ENCODE data around the gene PCDHGA3.

The PCDHGA3 gene

GRCh38 chr5:141360685-141361084 lies 17.1 kb downstream of the PCDHGA3 start:
- H3K9ac ChIP-seq (ENCODE audit: low read length in 5 of 5): no peak overlapping the region
- no peak overlapping the region for H3K27ac ChIP-seq (ENCODE audit: low read depth, low read length)
- peak overlapping the region; percentile 18 to 63 (median 47) for H3K4me3 ChIP-seq (ENCODE audit: low read depth in 1 of 5, low read length in 5 of 5)
- no peaks in the 10 kb centered on the region for H3K36me3 ChIP-seq (ENCODE audit: control insufficient read depth in 5 of 5, insufficient read depth in 5 of 5, low read length in 5 of 5)
- peaks cover 57 to 88% (median 79%) of the 10 kb centered on the region in 5 donors for H3K9me3 ChIP-seq (ENCODE audit: control insufficient read depth in 5 of 5, low read length in 5 of 5)
- H3K27me3 ChIP-seq (ENCODE audit: control insufficient read depth in 5 of 5, insufficient read depth in 4 of 5, low read length in 5 of 5): peaks cover 0 to 15% (median 5%) of the 10 kb centered on the region in 5 donors
- peaks cover 0 to 3% (median 0%) of the 10 kb centered on the region in 5 donors for H3K4me1 ChIP-seq (ENCODE audit: control insufficient read depth in 5 of 5, insufficient read depth in 5 of 5, low read length in 5 of 5)

GRCh38 chr5:141362719-141363118 lies 19.1 kb downstream of the PCDHGA3 start:
- peaks cover 0 to 16% (median 11%) of the 10 kb centered on the region in 5 donors for H3K27me3 ChIP-seq (ENCODE audit: control insufficient read depth in 5 of 5, insufficient read depth in 4 of 5, low read length in 5 of 5)

GRCh38 chr5:141363952-141364660 lies 20.5 kb downstream of the PCDHGA3 start, which contains the start of gene PCDHGA5:
TSS of gene PCDHGA5 (plus strand) at chr5:141364162. CDS start at chr5:141364331, 169 bp downstream.
- no peak within 1 kb of the TSS for H3K27ac ChIP-seq (ENCODE audit: low read depth, low read length)
- H3K4me3 ChIP-seq (ENCODE audit: low read depth in 1 of 5, low read length in 5 of 5): peak within 1 kb of the TSS; percentile 46 to 61 (median 50)
- H3K36me3 ChIP-seq (ENCODE audit: control insufficient read depth in 5 of 5, insufficient read depth in 5 of 5, low read length in 5 of 5): no peaks in the 10 kb centered on the region
- H3K9me3 ChIP-seq (ENCODE audit: control insufficient read depth in 5 of 5, low read length in 5 of 5): peaks cover 46 to 76% (median 68%) of the 10 kb centered on the region in 5 donors
- peaks cover 0 to 16% (median 11%) of the 10 kb centered on the region in 5 donors for H3K27me3 ChIP-seq (ENCODE audit: control insufficient read depth in 5 of 5, insufficient read depth in 4 of 5, low read length in 5 of 5)
- H3K9ac ChIP-seq (ENCODE audit: low read length in 5 of 5): no peak within 1 kb of the TSS
- peaks cover 0 to 3% (median 0%) of the 10 kb centered on the region in 5 donors for H3K4me1 ChIP-seq (ENCODE audit: control insufficient read depth in 5 of 5, insufficient read depth in 5 of 5, low read length in 5 of 5)

More at GRCh38 chr5:141362719-141363118, 19.1 kb downstream of the PCDHGA3 start:
- peaks cover 0 to 3% (median 0%) of the 10 kb centered on the region in 5 donors for H3K4me1 ChIP-seq (ENCODE audit: control insufficient read depth in 5 of 5, insufficient read depth in 5 of 5, low read length in 5 of 5)
- peaks cover 48 to 79% (median 74%) of the 10 kb centered on the region in 5 donors for H3K9me3 ChIP-seq (ENCODE audit: control insufficient read depth in 5 of 5, low read length in 5 of 5)
- H3K9ac ChIP-seq (ENCODE audit: low read length in 5 of 5): no peak overlapping the region
- peak overlapping the region in 3 of 5 donors; percentile 20 to 49 (median 38) for H3K4me3 ChIP-seq (ENCODE audit: low read depth in 1 of 5, low read length in 5 of 5)
- H3K36me3 ChIP-seq (ENCODE audit: control insufficient read depth in 5 of 5, insufficient read depth in 5 of 5, low read length in 5 of 5): no peaks in the 10 kb centered on the region
- no peak overlapping the region for H3K27ac ChIP-seq (ENCODE audit: low read depth, low read length)

- H3K9me3 ChIP-seq (ENCODE audit: control insufficient read depth in 5 of 5, low read length in 5 of 5): peaks cover 48 to 77% (median 67%) of the 10 kb centered on the region in 5 donors
- H3K27ac ChIP-seq (ENCODE audit: low read depth, low read length): no peak overlapping the region
- no peaks in the 10 kb centered on the region for H3K36me3 ChIP-seq (ENCODE audit: control insufficient read depth in 5 of 5, insufficient read depth in 5 of 5, low read length in 5 of 5)
- peak overlapping the region in 4 of 5 donors; percentile 13 to 61 (median 32) for H3K4me3 ChIP-seq (ENCODE audit: low read depth in 1 of 5, low read length in 5 of 5)
- H3K9ac ChIP-seq (ENCODE audit: low read length in 5 of 5): no peak overlapping the region
- peaks cover 0 to 17% (median 11%) of the 10 kb centered on the region in 5 donors for H3K27me3 ChIP-seq (ENCODE audit: control insufficient read depth in 5 of 5, insufficient read depth in 4 of 5, low read length in 5 of 5)
- peaks cover 0 to 5% (median 0%) of the 10 kb centered on the region in 5 donors for H3K4me1 ChIP-seq (ENCODE audit: control insufficient read depth in 5 of 5, insufficient read depth in 5 of 5, low read length in 5 of 5)
Observed at GRCh38 chr5:141366016-141366896, 22.6 kb downstream of the PCDHGA3 start.

DNA sequence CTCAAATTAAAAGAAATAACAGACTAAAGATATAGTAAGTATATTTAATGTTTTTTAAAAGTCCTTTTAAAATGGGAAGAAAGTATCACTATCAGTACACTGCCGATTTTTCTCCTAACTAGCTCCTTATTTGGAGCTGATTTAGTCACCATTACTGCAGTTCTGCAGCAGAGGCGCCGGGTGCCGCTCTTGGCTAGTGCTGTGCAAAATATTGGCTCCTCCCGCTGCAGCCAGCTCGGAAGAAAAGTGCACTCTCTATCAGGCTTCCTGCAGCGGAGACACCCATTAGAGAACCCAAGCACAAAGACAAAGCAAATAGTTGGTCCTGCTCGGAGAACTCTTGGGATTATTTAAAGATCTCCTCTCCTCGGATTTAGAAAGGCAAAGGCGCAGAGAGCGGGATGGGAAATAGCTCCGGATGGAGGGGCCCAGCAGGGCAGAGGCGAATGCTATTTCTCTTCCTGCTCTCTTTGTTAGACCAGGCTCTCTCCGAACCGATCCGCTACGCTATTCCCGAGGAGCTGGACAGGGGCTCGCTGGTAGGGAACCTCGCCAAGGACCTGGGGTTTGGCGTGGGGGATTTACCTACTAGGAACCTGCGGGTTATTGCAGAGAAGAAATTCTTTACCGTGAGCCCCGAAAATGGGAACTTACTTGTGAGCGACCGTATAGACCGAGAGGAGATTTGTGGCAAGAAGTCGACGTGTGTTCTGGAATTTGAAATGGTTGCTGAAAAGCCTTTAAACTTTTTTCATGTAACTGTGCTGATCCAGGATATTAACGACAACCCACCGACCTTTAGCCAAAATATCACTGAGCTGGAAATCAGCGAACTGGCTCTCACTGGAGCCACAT lies 26.6 kb downstream of the PCDHGA3 start, which contains the start of gene PCDHGB3:
TSS of gene PCDHGB3 (plus strand) at position 249 of the 855 bp plus-strand sequence. CDS start at position 402, 153 bp downstream.
- H3K4me1 ChIP-seq (ENCODE audit: control insufficient read depth in 5 of 5, insufficient read depth in 5 of 5, low read length in 5 of 5): peaks cover 0 to 5% (median 0%) of the 10 kb centered on the region in 5 donors
- H3K27ac ChIP-seq (ENCODE audit: low read depth, low read length): no peak within 1 kb of the TSS
- H3K4me3 ChIP-seq (ENCODE audit: low read depth in 1 of 5, low read length in 5 of 5): peak within 1 kb of the TSS; percentile 41 to 74 (median 54)
- no peak within 1 kb of the TSS for H3K9ac ChIP-seq (ENCODE audit: low read length in 5 of 5)
- no peaks in the 10 kb centered on the region for H3K36me3 ChIP-seq (ENCODE audit: control insufficient read depth in 5 of 5, insufficient read depth in 5 of 5, low read length in 5 of 5)
- peaks cover 0 to 19% (median 16%) of the 10 kb centered on the region in 5 donors for H3K27me3 ChIP-seq (ENCODE audit: control insufficient read depth in 5 of 5, insufficient read depth in 4 of 5, low read length in 5 of 5)
- H3K9me3 ChIP-seq (ENCODE audit: control insufficient read depth in 5 of 5, low read length in 5 of 5): peaks cover 52 to 77% (median 70%) of the 10 kb centered on the region in 5 donors

- Histone ChIP-seq H3K9ac (ENCODE audit: low read length in 5 of 5) (no peak overlapping the region), H3K27me3 (ENCODE audit: control insufficient read depth in 5 of 5, insufficient read depth in 4 of 5, low read length in 5 of 5) (peaks cover 0 to 11% (median 9%) of the 10 kb centered on the region in 5 donors), H3K9me3 (ENCODE audit: control insufficient read depth in 5 of 5, low read length in 5 of 5) (peaks cover 48 to 76% (median 68%) of the 10 kb centered on the region in 5 donors), H3K27ac (ENCODE audit: low read depth, low read length) (no peak overlapping the region), H3K4me3 (ENCODE audit: low read depth in 1 of 5, low read length in 5 of 5) (peak overlapping the region; percentile 32 to 58 (median 54)), H3K4me1 (ENCODE audit: control insufficient read depth in 5 of 5, insufficient read depth in 5 of 5, low read length in 5 of 5) (peaks cover 0 to 5% (median 0%) of the 10 kb centered on the region in 5 donors), H3K36me3 (ENCODE audit: control insufficient read depth in 5 of 5, insufficient read depth in 5 of 5, low read length in 5 of 5) (no peaks in the 10 kb centered on the region)
Observed at GRCh38 chr5:141371572-141372475, 28.2 kb downstream of the PCDHGA3 start.

DNA sequence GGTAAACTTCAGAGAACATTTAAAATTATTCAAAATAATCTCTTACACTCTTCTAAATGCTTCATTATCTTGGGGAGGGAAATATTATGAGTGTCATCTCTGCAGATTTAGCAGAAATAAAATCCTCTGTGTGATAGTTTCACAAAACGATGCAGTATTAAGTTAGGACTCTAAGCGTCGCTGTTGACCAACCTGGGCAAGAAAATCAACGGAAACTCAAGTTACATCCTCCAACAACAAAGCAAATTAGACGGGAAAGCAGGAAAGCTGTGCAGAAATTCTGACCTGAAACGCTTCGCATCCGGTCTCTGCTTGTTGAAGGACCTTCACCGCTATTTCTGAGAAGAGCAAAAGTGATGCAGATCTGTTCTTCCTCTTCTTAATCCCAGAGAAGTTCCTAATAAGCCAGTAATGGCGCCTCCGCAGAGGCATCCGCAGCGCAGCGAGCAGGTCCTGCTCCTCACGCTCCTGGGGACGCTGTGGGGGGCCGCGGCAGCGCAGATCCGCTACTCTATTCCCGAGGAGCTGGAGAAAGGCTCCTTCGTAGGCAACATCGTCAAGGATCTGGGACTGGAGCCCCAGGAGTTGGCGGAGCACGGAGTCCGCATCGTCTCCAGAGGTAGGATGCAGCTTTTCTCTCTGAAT lies 30.2 kb downstream of the PCDHGA3 start, which contains the start of gene PCDHGA6:
TSS of gene PCDHGA6 (plus strand) at position 219 of the 645 bp plus-strand sequence. CDS start at position 412, 193 bp downstream.
- H3K36me3 ChIP-seq (ENCODE audit: control insufficient read depth in 5 of 5, insufficient read depth in 5 of 5, low read length in 5 of 5): no peaks in the 10 kb centered on the region
- H3K4me3 ChIP-seq (ENCODE audit: low read depth in 1 of 5, low read length in 5 of 5): peak within 1 kb of the TSS; percentile 45 to 68 (median 59)
- peaks cover 0 to 5% (median 0%) of the 10 kb centered on the region in 5 donors for H3K4me1 ChIP-seq (ENCODE audit: control insufficient read depth in 5 of 5, insufficient read depth in 5 of 5, low read length in 5 of 5)
- H3K27ac ChIP-seq (ENCODE audit: low read depth, low read length): no peak within 1 kb of the TSS
- no peak within 1 kb of the TSS for H3K9ac ChIP-seq (ENCODE audit: low read length in 5 of 5)
- H3K9me3 ChIP-seq (ENCODE audit: control insufficient read depth in 5 of 5, low read length in 5 of 5): peaks cover 53 to 80% (median 78%) of the 10 kb centered on the region in 5 donors
- H3K27me3 ChIP-seq (ENCODE audit: control insufficient read depth in 5 of 5, insufficient read depth in 4 of 5, low read length in 5 of 5): peaks cover 0 to 11% (median 9%) of the 10 kb centered on the region in 5 donors

- Histone ChIP-seq H3K4me3 (ENCODE audit: low read depth in 1 of 5, low read length in 5 of 5) (peak overlapping the region; percentile 45 to 68 (median 59)), H3K27ac (ENCODE audit: low read depth, low read length) (no peak overlapping the region), H3K4me1 (ENCODE audit: control insufficient read depth in 5 of 5, insufficient read depth in 5 of 5, low read length in 5 of 5) (peaks cover 0 to 5% (median 0%) of the 10 kb centered on the region in 5 donors), H3K27me3 (ENCODE audit: control insufficient read depth in 5 of 5, insufficient read depth in 4 of 5, low read length in 5 of 5) (peaks cover 0 to 11% (median 9%) of the 10 kb centered on the region in 5 donors), H3K36me3 (ENCODE audit: control insufficient read depth in 5 of 5, insufficient read depth in 5 of 5, low read length in 5 of 5) (no peaks in the 10 kb centered on the region), H3K9ac (ENCODE audit: low read length in 5 of 5) (no peak overlapping the region), H3K9me3 (ENCODE audit: control insufficient read depth in 5 of 5, low read length in 5 of 5) (peaks cover 53 to 82% (median 77%) of the 10 kb centered on the region in 5 donors)
Observed at GRCh38 chr5:141374627-141375026, 31.0 kb downstream of the PCDHGA3 start.

Measured in subcutaneous abdominal adipose tissue (tissue), 5 donors.